NT2/D1 (cell line): ENCODE data around the gene CD4.

Experiments used
- SUZ12 ChIP-seq: IDR thresholded peaks from 2 replicates; pipeline ENCODE4 v1.6.1; 2011; ENCODE audit not compliant: insufficient read length, insufficient read depth; ENCODE audit errors: extremely low read depth
- YY1 ChIP-seq: IDR thresholded peaks from 2 replicates; pipeline ENCODE4 v1.6.1; 2011; ENCODE audit not compliant: insufficient read length, insufficient read depth
- ZNF274 ChIP-seq: IDR thresholded peaks from 2 replicates; pipeline ENCODE4 v1.6.1; 2011; ENCODE audit warnings: mild to moderate bottlenecking, low read depth, low read length

GRCh38 chr12:6753772-6754356 lies 35.5 kb upstream of the CD4 start:
- no peak for TF ChIP-seq YY1
- TF ChIP-seq SUZ12 = no peak
- no peak for TF ChIP-seq ZNF274
